Stimulated activated CD8-positive, alpha-beta memory T cell treated with anti-CD3 and anti-CD28 coated beads, Interleukin-2, amount 100 ng/mL, for 48 hours (primary cell): ENCODE results near the gene ACTN1.

ENCODE experiments used
- DNase-seq, 2 donors: peaks; one replicate each; pipeline ENCODE4 v3.0.0-alpha.2; 2020; ENCODE audit warnings: low read depth in 2 of 2

ACTN1 gene

GRCh38 chr14:68937471-68938270, 41.4 kb downstream of the ACTN1 start:
- DNase-seq: no peak

DNA sequence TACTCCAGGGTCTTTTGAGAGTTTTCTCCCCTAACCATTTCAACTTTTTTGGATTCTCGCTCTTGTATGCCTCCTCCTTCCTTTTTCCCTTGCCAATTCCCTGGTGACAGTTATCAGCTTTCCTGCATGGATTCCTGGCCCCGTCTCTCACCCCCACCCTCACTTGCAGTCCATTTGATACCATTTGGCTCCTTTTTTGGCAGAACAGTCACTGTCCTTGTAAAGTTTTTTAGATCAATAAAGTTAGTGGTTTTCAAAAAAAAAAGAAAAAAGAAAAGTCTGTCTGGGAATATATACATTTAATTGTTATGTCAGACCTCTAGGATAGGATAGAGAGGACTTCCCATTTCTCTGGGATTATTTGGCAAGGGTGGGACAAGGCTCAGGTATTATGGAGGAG, 42.1 kb downstream of the ACTN1 start:
- no peak for DNase-seq

GRCh38 chr14:68936476-68936875, 42.6 kb downstream of the ACTN1 start:
- no peak for DNase-seq

GRCh38 chr14:68935761-68936214, 43.3 kb downstream of the ACTN1 start:
- no peak for DNase-seq

DNA sequence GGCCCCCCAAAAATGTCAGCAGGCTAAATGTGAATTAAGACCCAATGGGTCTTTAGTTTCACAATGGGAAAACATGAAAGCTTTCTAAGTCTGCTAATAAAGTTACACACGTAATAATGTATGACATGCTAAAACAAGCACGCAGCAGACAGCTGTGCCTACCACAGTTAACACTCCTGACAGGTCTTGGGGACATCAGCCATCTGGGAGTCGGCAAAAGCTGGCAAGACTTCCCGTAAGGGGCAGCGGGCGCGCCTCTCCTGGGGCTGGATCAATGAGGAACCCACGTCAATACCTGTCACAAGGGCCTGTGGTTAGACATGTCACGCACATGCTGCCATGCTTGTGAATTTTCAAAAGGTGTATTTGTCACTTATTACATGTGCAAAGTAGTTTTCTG, 45.0 kb downstream of the ACTN1 start:
- DNase-seq: no peak

DNA sequence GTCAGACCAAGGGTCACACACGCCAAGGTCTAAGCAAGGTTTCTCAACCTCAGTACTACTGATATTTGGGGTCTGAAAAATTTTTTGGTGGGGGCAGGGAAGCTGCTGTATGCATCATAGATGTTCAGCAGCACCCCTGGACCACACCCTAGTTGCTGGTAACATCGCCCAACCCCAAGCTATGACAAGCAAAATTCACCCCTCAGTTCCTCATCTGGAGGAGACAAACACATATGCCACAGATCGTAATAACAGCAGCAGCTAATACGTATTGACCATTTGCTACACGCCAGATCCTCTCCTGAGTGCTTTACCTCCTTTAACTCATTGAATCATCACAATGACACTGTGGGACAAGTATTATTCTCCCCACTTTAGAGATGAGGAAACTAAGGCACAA, 46.4 kb downstream of the ACTN1 start:
- DNase-seq: no peak

GRCh38 chr14:68932231-68932630, 46.9 kb downstream of the ACTN1 start:
- DNase-seq: no peak

DNA sequence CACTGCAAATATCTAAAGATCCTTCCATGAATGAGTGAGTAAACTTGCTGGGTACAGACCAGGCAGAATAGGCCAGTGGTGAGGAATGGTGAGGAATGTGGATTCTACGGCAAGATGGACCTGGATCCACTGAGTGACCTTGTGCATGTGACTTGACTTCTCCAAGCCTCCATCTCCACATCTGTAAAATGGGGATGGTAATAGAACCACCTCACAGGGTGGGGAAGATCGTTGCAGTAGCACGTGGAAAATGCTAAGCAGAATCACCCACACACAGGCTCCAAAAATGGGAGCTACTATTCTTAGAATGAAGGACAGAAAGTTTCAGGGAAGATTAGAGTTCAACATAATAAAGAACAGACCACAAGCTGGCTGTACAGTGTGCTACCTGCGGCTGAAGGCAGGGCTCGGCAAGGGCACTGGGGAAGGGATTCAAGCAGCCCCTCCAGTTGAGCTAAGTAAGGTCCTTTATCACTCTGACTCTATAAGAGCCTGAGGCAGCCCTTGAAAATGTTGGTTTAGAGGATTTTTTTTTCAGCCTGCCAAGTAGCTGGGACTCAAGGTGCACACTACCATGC, 47.5 kb downstream of the ACTN1 start:
- DNase-seq: no peak

DNA sequence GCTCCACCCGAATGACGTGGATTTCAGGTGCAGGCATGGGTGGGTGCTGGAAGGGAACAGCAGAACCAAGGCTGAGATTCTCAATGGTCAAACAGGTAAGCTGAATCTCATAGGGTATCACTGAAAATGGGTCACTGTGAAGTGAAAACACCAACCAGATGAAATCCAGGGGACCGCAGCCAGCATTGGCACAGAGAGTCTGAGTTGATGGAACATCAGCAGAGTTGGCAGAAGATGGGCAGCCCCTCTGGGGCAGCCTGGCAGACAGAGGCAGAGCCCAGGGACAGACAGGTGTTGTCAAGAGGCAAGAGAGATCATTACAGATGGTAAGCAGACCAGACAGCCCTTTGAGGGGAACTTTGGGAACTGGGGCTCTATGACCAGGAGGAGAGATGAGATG, 48.0 kb downstream of the ACTN1 start:
- DNase-seq: no peak

GRCh38 chr14:68929623-68930307, 49.3 kb downstream of the ACTN1 start:
- no peak for DNase-seq

DNA sequence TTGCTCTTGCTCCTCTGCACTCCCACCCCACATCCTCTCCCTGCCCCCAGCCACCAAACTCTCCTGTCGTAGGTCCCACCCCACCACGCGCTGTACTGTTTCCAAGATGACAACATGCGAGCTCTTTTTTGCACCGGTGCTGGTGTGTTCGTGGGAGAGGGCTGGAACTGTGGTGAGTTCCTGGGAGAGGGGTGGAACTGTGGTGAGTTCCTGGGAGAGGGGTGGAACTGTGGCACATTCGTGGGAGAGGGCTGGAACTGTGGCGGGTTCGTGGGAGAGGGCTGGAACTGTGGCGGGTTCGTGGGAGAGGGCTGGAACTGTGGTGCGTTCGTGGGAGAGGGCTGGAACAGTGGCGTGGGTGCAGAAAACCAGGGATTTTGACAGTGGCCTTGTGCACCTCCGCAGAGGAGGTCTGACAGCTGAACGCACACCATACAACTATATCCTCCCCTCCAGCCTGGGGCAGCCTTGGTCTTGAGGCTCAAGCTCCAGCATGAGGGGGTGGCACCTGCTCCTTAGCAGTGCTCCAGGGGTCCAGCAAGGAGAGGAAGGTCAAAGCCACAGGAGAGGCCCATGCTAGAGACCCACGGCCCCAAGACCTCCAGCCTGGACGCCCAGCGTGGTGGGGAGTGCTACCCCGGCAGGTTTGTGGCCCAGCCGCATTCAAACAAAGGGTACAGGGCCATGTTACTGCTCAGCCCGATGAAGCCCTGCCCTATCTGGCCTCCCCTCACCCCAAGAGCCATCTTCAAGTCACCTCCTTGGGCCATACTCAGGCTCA, 50.1 kb downstream of the ACTN1 start:
- DNase-seq: no peak

DNA sequence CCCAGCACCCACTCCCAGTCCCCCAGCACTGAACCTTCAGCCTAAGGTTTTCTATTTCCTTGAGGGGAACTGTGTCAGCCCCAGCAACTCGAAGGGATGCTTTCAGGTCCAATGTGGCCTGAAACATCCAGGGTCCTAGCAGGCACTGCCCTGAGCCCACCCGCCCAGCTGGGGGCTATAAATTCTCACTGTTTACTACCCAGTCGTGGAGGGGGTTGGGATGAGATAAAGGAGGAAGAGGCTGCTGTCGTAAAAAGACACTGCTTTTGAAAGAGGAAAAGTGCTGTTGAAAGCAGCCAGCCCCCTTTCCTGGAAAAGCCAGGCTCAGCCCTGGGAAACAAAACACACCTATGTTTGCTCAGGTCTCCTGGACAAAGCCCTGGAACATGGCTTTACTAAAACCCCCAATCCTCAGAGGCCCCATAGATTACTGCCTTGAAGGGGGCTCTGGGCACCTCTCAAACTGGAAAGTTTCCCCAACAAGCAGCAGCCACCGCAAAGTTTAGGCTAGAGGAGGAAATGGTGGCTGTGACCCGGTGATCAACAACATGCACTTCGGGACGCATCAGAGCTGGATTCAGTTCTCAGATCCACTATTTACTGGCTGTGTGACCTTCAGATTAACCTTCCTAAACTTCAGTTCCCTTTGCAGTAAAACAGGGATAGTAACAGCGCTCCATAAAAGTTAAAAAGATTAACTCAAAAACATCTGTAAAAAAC, 51.0 kb downstream of the ACTN1 start:
- DNase-seq: no peak

- no peak for DNase-seq
Observed at GRCh38 chr14:68927089-68927488, 52.0 kb downstream of the ACTN1 start.

- DNase-seq: no peak
Observed at GRCh38 chr14:68926236-68926635, 52.9 kb downstream of the ACTN1 start.

- no peak for DNase-seq
Observed at GRCh38 chr14:68925373-68925772, 53.7 kb downstream of the ACTN1 start.

DNA sequence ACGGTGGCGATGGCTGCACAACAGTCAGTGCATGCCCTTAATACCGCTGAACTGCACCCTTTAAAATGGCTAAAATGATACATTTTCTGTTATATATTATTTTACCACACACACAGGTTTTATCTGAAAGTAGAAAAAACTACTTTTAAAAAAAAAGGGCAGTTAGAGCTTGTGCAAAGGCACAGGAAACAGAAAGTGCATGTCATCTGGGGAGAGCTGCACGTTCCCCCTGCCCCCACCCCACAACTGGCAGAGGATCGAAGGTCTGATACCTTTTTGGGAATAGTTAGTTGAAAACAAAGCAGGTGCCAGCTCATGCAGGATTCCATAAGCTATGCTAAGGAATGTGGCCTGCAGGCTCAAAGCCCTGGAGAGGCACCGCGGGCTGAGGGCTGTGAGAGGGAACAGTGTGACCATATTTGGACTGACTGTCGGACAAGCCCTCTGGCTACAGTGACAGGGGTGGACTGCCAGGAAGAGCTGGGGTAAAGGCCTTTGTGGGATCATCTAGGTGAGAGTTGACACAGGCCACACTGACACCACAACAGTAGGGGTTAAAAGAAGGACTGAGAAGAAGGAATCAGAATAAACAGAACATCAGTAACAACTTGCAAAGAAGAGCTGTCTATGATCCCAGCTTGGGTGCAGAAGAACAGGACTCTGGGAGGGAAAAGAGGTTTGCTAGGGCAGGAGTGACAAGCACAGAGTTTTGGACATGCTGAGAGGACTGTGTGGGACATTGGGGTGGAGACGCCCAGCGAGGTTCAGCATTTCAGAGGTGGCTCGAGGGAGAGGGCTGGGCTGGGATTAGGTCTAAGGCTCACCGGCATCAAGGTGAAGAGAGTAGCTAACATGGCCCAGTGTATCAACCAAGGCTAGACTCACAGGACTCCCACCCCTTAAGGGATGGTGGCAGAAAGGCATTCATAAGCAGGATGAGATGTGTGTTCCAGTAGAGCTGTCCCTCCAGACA, 54.6 kb downstream of the ACTN1 start:
- DNase-seq: no peak

DNA sequence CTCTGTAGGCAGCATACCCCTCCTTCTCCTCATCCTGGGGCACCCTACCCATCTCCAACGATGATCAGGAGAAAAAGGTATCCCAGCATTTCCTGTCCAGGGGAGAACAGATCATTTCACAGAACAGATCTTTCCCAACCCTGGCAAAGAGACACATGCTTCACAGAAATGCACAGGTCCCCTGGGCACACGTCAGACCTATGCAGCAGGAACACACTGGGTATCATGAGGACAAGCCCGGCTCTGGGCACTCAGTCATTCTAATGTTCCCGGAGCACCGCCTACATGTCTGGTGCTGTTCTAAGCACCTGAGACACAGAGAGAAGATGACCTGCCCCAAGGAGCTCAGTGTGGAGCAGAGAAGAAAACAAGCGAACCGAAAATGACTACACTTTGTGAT, 56.2 kb downstream of the ACTN1 start:
- DNase-seq: no peak

DNA sequence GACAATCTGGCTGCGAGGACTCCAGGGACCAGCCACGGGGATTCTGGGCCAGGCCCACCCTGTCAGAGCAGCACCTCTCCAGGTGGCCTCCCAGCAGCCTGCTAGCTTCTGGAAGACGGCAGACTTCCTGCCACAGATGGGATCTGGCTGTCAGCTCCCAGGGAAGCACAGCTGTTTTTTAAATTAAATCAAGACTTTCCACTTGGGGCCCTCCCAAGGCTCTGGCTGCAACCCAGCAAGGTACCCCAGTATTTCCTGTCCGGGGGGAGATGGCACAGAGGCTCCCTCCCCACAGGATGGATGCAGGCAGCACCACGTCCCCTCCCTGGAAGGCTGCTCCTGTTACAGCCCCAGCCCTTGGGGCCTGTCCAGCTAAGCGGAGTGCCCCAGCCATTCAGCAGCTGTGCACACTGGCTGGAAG, 56.9 kb downstream of the ACTN1 start:
- DNase-seq: no peak

GRCh38 chr14:68921666-68922065, 57.4 kb downstream of the ACTN1 start:
- no peak for DNase-seq

DNA sequence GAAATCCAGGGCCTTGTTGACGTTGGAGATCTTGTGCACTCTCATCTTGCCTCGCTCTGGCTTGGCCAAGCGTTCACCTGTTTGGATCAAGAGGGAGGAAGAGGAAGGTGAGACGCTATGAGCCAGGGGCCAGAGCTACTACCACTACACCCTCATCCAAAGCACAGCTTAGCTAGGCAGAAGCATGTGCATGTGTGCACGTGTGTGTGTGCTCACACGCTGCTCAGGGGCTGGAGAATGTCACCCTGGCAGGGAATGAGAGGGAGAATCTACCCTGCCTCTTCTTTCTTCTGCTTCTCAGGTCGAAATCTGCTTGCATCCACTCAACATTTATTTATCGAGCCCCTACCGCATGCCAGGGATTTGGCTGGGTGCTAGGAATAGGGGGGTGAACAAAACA, 58.1 kb downstream of the ACTN1 start:
- no peak for DNase-seq
